Activated CD4-positive, alpha-beta memory T cell treated with anti-CD3 and anti-CD28 coated beads, Interleukin-2, amount 10 ng/mL, durations not matched to agents 7 days and 5 days (primary cell): ENCODE results near the gene GALNT18. TPM values are rescaled to one million over a fixed set of nuclear protein-coding genes. Genes with fewer than 3 reads are reported as not detected.
A peak's percentile ranks its signal among the peaks of the same experiment; 100 is the strongest.

Source experiments
- CTCF ChIA-PET: fragments of 350-600 bp; sonication (Branson Sonifier 250); formaldehyde crosslinking; loops from one replicate; lab custom pipeline; 2021; ENCODE audit warnings: antibody characterized with exemption, inconsistent platforms; lab: Charles Lee
- POLR2A ChIA-PET: fragments of 350-600 bp; sonication (Branson Sonifier 250); formaldehyde crosslinking; loops from one replicate; lab custom pipeline; 2021; ENCODE audit warnings: antibody characterized with exemption; lab: Charles Lee
- DNase-seq: peaks from one replicate; pipeline ENCODE4 v3.0.0-alpha.2; 2020
- H3K27ac Mint-ChIP-seq: one replicate; pipeline ENCODE4 v1.8.0; 2021; ENCODE audit warnings: mild to moderate bottlenecking, mixed read lengths
- H3K27me3 Mint-ChIP-seq: one replicate; pipeline ENCODE4 v1.8.0; 2021; ENCODE audit warnings: mixed read lengths
- H3K36me3 Mint-ChIP-seq: one replicate; pipeline ENCODE4 v1.8.0; 2021; ENCODE audit warnings: low read depth, mixed read lengths
- H3K4me1 Mint-ChIP-seq: one replicate; pipeline ENCODE4 v1.8.0; 2021; ENCODE audit warnings: mixed read lengths
- H3K4me3 Mint-ChIP-seq: one replicate; pipeline ENCODE4 v1.8.0; 2021; ENCODE audit warnings: mild to moderate bottlenecking, mixed read lengths
- H3K9me3 Mint-ChIP-seq: one replicate; pipeline ENCODE4 v1.8.0; 2021; ENCODE audit warnings: mixed read lengths
- total RNA-seq, 2 experiments: library from RNA; stranded (reverse); gene quantifications; one replicate each; pipeline ENCODE4 v1.2.3, GENCODE V29; 2021

GALNT18 gene
- total RNA-seq, 2 experiments from 2014 or later = 0.60 to 0.93 TPM

GRCh38 chr11:11289669-11290068, 332.1 kb downstream of the GALNT18 start:
- DNase-seq = no peak
- CTCF ChIA-PET = no interaction called here
- H3K27ac Mint-ChIP-seq = no peak overlapping the region
- no peak overlapping the region for H3K4me3 Mint-ChIP-seq
- H3K36me3 Mint-ChIP-seq = no peaks in the 10 kb centered on the region
- H3K9me3 Mint-ChIP-seq = no peaks in the 10 kb centered on the region
- no peaks in the 10 kb centered on the region for H3K4me1 Mint-ChIP-seq
- peaks cover 5% of the 10 kb centered on the region for H3K27me3 Mint-ChIP-seq
- POLR2A ChIA-PET = no interaction called here

GRCh38 chr11:11288972-11289616, 332.7 kb downstream of the GALNT18 start:
- Mint-ChIP-seq H3K9me3 (no peaks in the 10 kb centered on the region), H3K4me1 (no peaks in the 10 kb centered on the region)

GRCh38 chr11:11284481-11284880, 337.3 kb downstream of the GALNT18 start:
- CTCF ChIA-PET = no interaction called here
- POLR2A ChIA-PET = no interaction called here
- peaks cover 1% of the 10 kb centered on the region for H3K4me1 Mint-ChIP-seq

More at GRCh38 chr11:11288972-11289616, 332.7 kb downstream of the GALNT18 start:
- DNase-seq = no peak
- POLR2A ChIA-PET = no interaction called here
- Mint-ChIP-seq H3K4me3 (no peak overlapping the region), H3K27me3 (peaks cover 5% of the 10 kb centered on the region), H3K27ac (no peak overlapping the region), H3K36me3 (no peaks in the 10 kb centered on the region)
- CTCF ChIA-PET = no interaction called here

GRCh38 chr11:11281626-11282025, 340.2 kb downstream of the GALNT18 start:
- ChIA-PET CTCF (no interaction called here), POLR2A (no interaction called here)
- Mint-ChIP-seq H3K27me3 (peaks cover 9% of the 10 kb centered on the region), H3K4me3 (no peak overlapping the region), H3K9me3 (no peaks in the 10 kb centered on the region), H3K36me3 (no peaks in the 10 kb centered on the region), H3K4me1 (peaks cover 1% of the 10 kb centered on the region), H3K27ac (no peak overlapping the region)
- DNase-seq = no peak

More at GRCh38 chr11:11284481-11284880, 337.3 kb downstream of the GALNT18 start:
- no peak overlapping the region for H3K27ac Mint-ChIP-seq
- H3K36me3 Mint-ChIP-seq = no peaks in the 10 kb centered on the region
- no peak for DNase-seq
- H3K9me3 Mint-ChIP-seq = no peaks in the 10 kb centered on the region
- peaks cover 5% of the 10 kb centered on the region for H3K27me3 Mint-ChIP-seq
- H3K4me3 Mint-ChIP-seq = no peak overlapping the region

- CTCF ChIA-PET = interaction anchor here (1.2 kb wide), 1 partner anchor 253 kb away, joined by 5 read pairs; no protein-coding TSS in a partner anchor
- DNase-seq = no peak
- Mint-ChIP-seq H3K4me3 (no peak overlapping the region), H3K36me3 (no peaks in the 10 kb centered on the region), H3K4me1 (peaks cover 1% of the 10 kb centered on the region), H3K27ac (no peak overlapping the region), H3K9me3 (no peaks in the 10 kb centered on the region), H3K27me3 (peaks cover 9% of the 10 kb centered on the region)
- POLR2A ChIA-PET = interaction anchor here (1.4 kb wide), 1 partner anchor 24 kb away, joined by 3 read pairs; no protein-coding TSS in a partner anchor
Measured at GRCh38 chr11:11280826-11281225, 341.0 kb downstream of the GALNT18 start.

GRCh38 chr11:11279956-11280689, 341.7 kb downstream of the GALNT18 start:
- Mint-ChIP-seq H3K9me3 (no peaks in the 10 kb centered on the region), H3K27me3 (peaks cover 12% of the 10 kb centered on the region), H3K36me3 (no peaks in the 10 kb centered on the region), H3K4me1 (peaks cover 1% of the 10 kb centered on the region), H3K4me3 (no peak overlapping the region), H3K27ac (no peak overlapping the region)
- ChIA-PET CTCF (interaction anchor here (1.2 kb wide), 1 partner anchor 252 kb away, joined by 5 read pairs; no protein-coding TSS in a partner anchor), POLR2A (interaction anchor here (1.4 kb wide), 1 partner anchor 23 kb away, joined by 3 read pairs; no protein-coding TSS in a partner anchor)
- DNase-seq = no peak

- Mint-ChIP-seq H3K36me3 (no peaks in the 10 kb centered on the region), H3K4me1 (no peaks in the 10 kb centered on the region), H3K9me3 (no peaks in the 10 kb centered on the region), H3K27ac (no peak overlapping the region), H3K27me3 (peaks cover 11% of the 10 kb centered on the region), H3K4me3 (no peak overlapping the region)
- ChIA-PET POLR2A (no interaction called here), CTCF (no interaction called here)
- DNase-seq = no peak
Measured at GRCh38 chr11:11272254-11272653, 349.6 kb downstream of the GALNT18 start.

GRCh38 chr11:11270236-11270775, 351.5 kb downstream of the GALNT18 start:
- CTCF ChIA-PET = interaction anchor here (0.9 kb wide), 1 partner anchor 243 kb away, joined by 3 read pairs; no protein-coding TSS in a partner anchor

GRCh38 chr11:11268706-11269105, 353.1 kb downstream of the GALNT18 start:
- Mint-ChIP-seq H3K36me3 (no peaks in the 10 kb centered on the region), H3K4me1 (no peaks in the 10 kb centered on the region), H3K27ac (no peak overlapping the region), H3K4me3 (no peak overlapping the region), H3K9me3 (no peaks in the 10 kb centered on the region), H3K27me3 (peaks cover 4% of the 10 kb centered on the region)
- ChIA-PET POLR2A (no interaction called here), CTCF (interaction anchor here (1.0 to 3.5 kb wide), 3 partner anchors 10 to 241 kb away, joined by 3 to 26 read pairs (median 8); no protein-coding TSS in a partner anchor)
- no peak for DNase-seq

More at GRCh38 chr11:11270236-11270775, 351.5 kb downstream of the GALNT18 start:
- Mint-ChIP-seq H3K27me3 (peaks cover 5% of the 10 kb centered on the region), H3K4me1 (no peaks in the 10 kb centered on the region), H3K36me3 (no peaks in the 10 kb centered on the region), H3K4me3 (no peak overlapping the region), H3K27ac (no peak overlapping the region), H3K9me3 (no peaks in the 10 kb centered on the region)
- POLR2A ChIA-PET = no interaction called here
- DNase-seq = no peak

GRCh38 chr11:11268119-11268518, 353.7 kb downstream of the GALNT18 start:
- ChIA-PET CTCF (interaction anchor here (0.6 to 3.5 kb wide), 5 partner anchors 9 to 248 kb away, joined by 3 to 26 read pairs (median 3); no protein-coding TSS in a partner anchor), POLR2A (no interaction called here)
- Mint-ChIP-seq H3K4me3 (no peak overlapping the region), H3K27me3 (peaks cover 3% of the 10 kb centered on the region), H3K9me3 (no peaks in the 10 kb centered on the region), H3K4me1 (no peaks in the 10 kb centered on the region), H3K36me3 (no peaks in the 10 kb centered on the region), H3K27ac (no peak overlapping the region)
- no peak for DNase-seq

GRCh38 chr11:11267312-11267711, 354.5 kb downstream of the GALNT18 start:
- ChIA-PET POLR2A (no interaction called here), CTCF (interaction anchor here (0.7 to 3.5 kb wide), 6 partner anchors 8 to 240 kb away, joined by 3 to 26 read pairs (median 6); no protein-coding TSS in a partner anchor)
- Mint-ChIP-seq H3K4me1 (no peaks in the 10 kb centered on the region), H3K9me3 (no peaks in the 10 kb centered on the region), H3K4me3 (no peak overlapping the region), H3K27me3 (no peaks in the 10 kb centered on the region), H3K36me3 (no peaks in the 10 kb centered on the region), H3K27ac (no peak overlapping the region)
- DNase-seq = no peak

- no peaks in the 10 kb centered on the region for H3K9me3 Mint-ChIP-seq
- no peaks in the 10 kb centered on the region for H3K4me1 Mint-ChIP-seq
- H3K36me3 Mint-ChIP-seq = no peaks in the 10 kb centered on the region
- no peak overlapping the region for H3K27ac Mint-ChIP-seq
- peak; percentile 68 for DNase-seq
- no peaks in the 10 kb centered on the region for H3K27me3 Mint-ChIP-seq
- no peak overlapping the region for H3K4me3 Mint-ChIP-seq
- POLR2A ChIA-PET = interaction anchor here (1.3 kb wide), 1 partner anchor 456 kb away, joined by 3 read pairs; no protein-coding TSS in a partner anchor
- CTCF ChIA-PET = interaction anchor here (1.0 to 3.5 kb wide), 3 partner anchors 58 to 239 kb away, joined by 3 to 26 read pairs (median 8); no protein-coding TSS in a partner anchor
Measured at GRCh38 chr11:11265994-11266606, 355.7 kb downstream of the GALNT18 start.
